Astrocyte (in vitro differentiated cells and primary cell): Measurements from ENCODE around the gene CTBP1. TPM values are rescaled to one million over a fixed set of nuclear protein-coding genes. Genes with fewer than 3 reads are reported as not detected.

Source experiments
- DNase-seq: peaks from one replicate; pipeline ENCODE4 v3.0.0-alpha.2; 2010; ENCODE audit warnings: low read depth
- FAIRE-seq: peaks from 2 replicates; lab custom pipeline; 2011; peaks lifted over from hg19 to GRCh38; lab: Jason Lieb, UNC
- H2AFZ ChIP-seq: 2 replicates; pipeline ENCODE4 v1.6.0; 2012; ENCODE audit warnings: low read depth, low read length, inconsistent platforms
- H3K27ac ChIP-seq: 2 replicates; pipeline ENCODE4 v1.5.1; 2011; ENCODE audit warnings: low read depth, low read length, inconsistent platforms
- H3K27me3 ChIP-seq: 2 replicates; pipeline ENCODE4 v1.6.0; 2011; ENCODE audit warnings: low read length, inconsistent platforms; ENCODE audit not compliant: insufficient read depth
- H3K36me3 ChIP-seq: 2 replicates; pipeline ENCODE4 v1.5.1; 2011; ENCODE audit warnings: low read length, inconsistent platforms; ENCODE audit not compliant: insufficient read depth
- H3K4me1 ChIP-seq: 2 replicates; pipeline ENCODE4 v1.5.1; 2011; ENCODE audit warnings: low read length, inconsistent platforms; ENCODE audit not compliant: insufficient read depth
- H3K4me2 ChIP-seq: 2 replicates; pipeline ENCODE4 v1.6.0; 2012; ENCODE audit warnings: low read length, inconsistent platforms
- H3K4me3 ChIP-seq: 2 replicates; pipeline ENCODE4 v1.5.1; 2011; ENCODE audit warnings: low read depth, mild to moderate bottlenecking, low read length, inconsistent platforms; ENCODE audit not compliant: insufficient read depth
- H3K79me2 ChIP-seq: 2 replicates; pipeline ENCODE4 v1.6.0; 2012; ENCODE audit warnings: mild to moderate bottlenecking, low read length, inconsistent platforms; ENCODE audit not compliant: insufficient read depth
- H3K9ac ChIP-seq: 2 replicates; pipeline ENCODE4 v1.6.0; 2012; ENCODE audit warnings: mild to moderate bottlenecking, low read length, inconsistent platforms
- H3K9me3 ChIP-seq: 2 replicates; pipeline ENCODE4 v1.5.1; 2012; ENCODE audit warnings: low read depth, mild to moderate bottlenecking, low read length, inconsistent platforms; ENCODE audit not compliant: insufficient read depth
- H4K20me1 ChIP-seq: 2 replicates; pipeline ENCODE4 v1.6.0; 2012; ENCODE audit warnings: low read length, inconsistent platforms; ENCODE audit not compliant: insufficient read depth
- H3K27ac Mint-ChIP-seq: one replicate; pipeline ENCODE4 v1.8.0; 2021; ENCODE audit warnings: mild to moderate bottlenecking, mixed read lengths; ENCODE audit not compliant: unreplicated experiment
- H3K27me3 Mint-ChIP-seq: one replicate; pipeline ENCODE4 v1.8.0; 2021; ENCODE audit warnings: low read depth, mixed read lengths; ENCODE audit not compliant: unreplicated experiment
- H3K36me3 Mint-ChIP-seq: one replicate; pipeline ENCODE4 v1.8.0; 2021; ENCODE audit warnings: low read depth, mixed read lengths; ENCODE audit not compliant: unreplicated experiment
- H3K4me1 Mint-ChIP-seq: one replicate; pipeline ENCODE4 v1.8.0; 2021; ENCODE audit warnings: low read depth, mixed read lengths; ENCODE audit not compliant: unreplicated experiment
- H3K4me3 Mint-ChIP-seq: one replicate; pipeline ENCODE4 v1.8.0; 2021; ENCODE audit warnings: mild to moderate bottlenecking, moderate library complexity, mixed read lengths; ENCODE audit not compliant: unreplicated experiment
- H3K9me3 Mint-ChIP-seq: one replicate; pipeline ENCODE4 v1.8.0; 2021; ENCODE audit warnings: mild to moderate bottlenecking, mixed read lengths; ENCODE audit not compliant: unreplicated experiment
- CTCF ChIP-seq: IDR thresholded peaks from 2 replicates; pipeline ENCODE4 v1.5.1; 2011; ENCODE audit warnings: low read depth, mild to moderate bottlenecking, inconsistent platforms, low read length, moderate library complexity; ENCODE audit not compliant: insufficient read depth
- EZH2 ChIP-seq: IDR thresholded peaks from 2 replicates; pipeline ENCODE4 v1.6.1; 2012; ENCODE audit warnings: mild to moderate bottlenecking, low read length, inconsistent platforms; ENCODE audit not compliant: insufficient read depth
- total RNA-seq: library from RNA; stranded (reverse); gene quantifications from 2 replicates; pipeline ENCODE4 v1.2.1, GENCODE V29; 2021

CTBP1 gene
- total RNA-seq, 1 donor from 2014 or later: 136 TPM

GRCh38 chr4:1212546-1213335, 36.2 kb downstream of the CTBP1 start:
- Mint-ChIP-seq H3K27me3 (no peaks in the 10 kb centered on the region), H3K9me3 (no peaks in the 10 kb centered on the region), H3K4me3 (no peak overlapping the region), H3K36me3 (no peaks in the 10 kb centered on the region), H3K4me1 (peaks cover 2% of the 10 kb centered on the region), H3K27ac (no peak overlapping the region)
- Histone ChIP-seq H3K4me1 (peaks cover 17% of the 10 kb centered on the region), H3K27ac (no peak overlapping the region), H3K4me2 (no peak overlapping the region), H3K9me3 (no peaks in the 10 kb centered on the region), H4K20me1 (peaks cover 21% of the 10 kb centered on the region), H3K4me3 (no peak overlapping the region), H3K36me3 (peaks cover 3% of the 10 kb centered on the region), H2AFZ (no peak overlapping the region), H3K9ac (no peak overlapping the region), H3K27me3 (no peaks in the 10 kb centered on the region), H3K79me2 (no peaks in the 10 kb centered on the region)
- TF ChIP-seq CTCF (no peak), EZH2 (no peak)
- no peak for DNase-seq
- no peak for FAIRE-seq

- no peaks in the 10 kb centered on the region for H3K36me3 Mint-ChIP-seq
- no peaks in the 10 kb centered on the region for H3K27me3 ChIP-seq
- H3K79me2 ChIP-seq: no peaks in the 10 kb centered on the region
- H3K4me1 Mint-ChIP-seq: peaks cover 2% of the 10 kb centered on the region
- no peak for TF ChIP-seq CTCF
- TF ChIP-seq EZH2: no peak
- no peaks in the 10 kb centered on the region for H3K9me3 ChIP-seq
- no peak overlapping the region for H3K27ac Mint-ChIP-seq
- H3K36me3 ChIP-seq: peaks cover 3% of the 10 kb centered on the region
- no peaks in the 10 kb centered on the region for H3K27me3 Mint-ChIP-seq
- H4K20me1 ChIP-seq: peaks cover 21% of the 10 kb centered on the region
- no peak overlapping the region for H2AFZ ChIP-seq
- FAIRE-seq (no peak), DNase-seq (no peak)
- no peaks in the 10 kb centered on the region for H3K9me3 Mint-ChIP-seq
- H3K9ac ChIP-seq: no peak overlapping the region
- H3K4me3 Mint-ChIP-seq: no peak overlapping the region
- H3K4me1 ChIP-seq: peaks cover 17% of the 10 kb centered on the region
- no peak overlapping the region for H3K27ac ChIP-seq
- H3K4me2 ChIP-seq: no peak overlapping the region
- no peak overlapping the region for H3K4me3 ChIP-seq
Observed at GRCh38 chr4:1211891-1212545, 36.9 kb downstream of the CTBP1 start.

GRCh38 chr4:1211371-1211770, 37.6 kb downstream of the CTBP1 start:
- no peak overlapping the region for H3K4me2 ChIP-seq
- H3K4me3 Mint-ChIP-seq: no peak overlapping the region
- no peaks in the 10 kb centered on the region for H3K9me3 ChIP-seq
- H3K9ac ChIP-seq: no peak overlapping the region
- H3K9me3 Mint-ChIP-seq: no peaks in the 10 kb centered on the region
- no peaks in the 10 kb centered on the region for H3K79me2 ChIP-seq
- TF ChIP-seq CTCF: no peak
- no peak for TF ChIP-seq EZH2
- no peak overlapping the region for H2AFZ ChIP-seq
- peaks cover 3% of the 10 kb centered on the region for H3K36me3 ChIP-seq
- no peaks in the 10 kb centered on the region for H3K27me3 Mint-ChIP-seq
- H3K27ac ChIP-seq: no peak overlapping the region
- FAIRE-seq (no peak), DNase-seq (no peak)
- peaks cover 17% of the 10 kb centered on the region for H3K4me1 ChIP-seq
- peaks cover 19% of the 10 kb centered on the region for H4K20me1 ChIP-seq
- no peak overlapping the region for H3K27ac Mint-ChIP-seq
- H3K4me3 ChIP-seq: no peak overlapping the region
- no peaks in the 10 kb centered on the region for H3K36me3 Mint-ChIP-seq
- peaks cover 2% of the 10 kb centered on the region for H3K4me1 Mint-ChIP-seq
- H3K27me3 ChIP-seq: no peaks in the 10 kb centered on the region
